ENCODE results near the gene ALDH1A2.
"Not testable (repeated sequence)": the region's sequence is repeated elsewhere in the genome, so short reads cannot be mapped to it uniquely, and the experiment has no call there.

The ALDH1A2 gene

GRCh38 chr15:58069008-58069407 is 3.5 kb upstream of the ALDH1A2 start:
- DNase-seq (ENCODE audit: low read depth in 2 of 3, low spot score in 2 of 3) = no peak

DNA sequence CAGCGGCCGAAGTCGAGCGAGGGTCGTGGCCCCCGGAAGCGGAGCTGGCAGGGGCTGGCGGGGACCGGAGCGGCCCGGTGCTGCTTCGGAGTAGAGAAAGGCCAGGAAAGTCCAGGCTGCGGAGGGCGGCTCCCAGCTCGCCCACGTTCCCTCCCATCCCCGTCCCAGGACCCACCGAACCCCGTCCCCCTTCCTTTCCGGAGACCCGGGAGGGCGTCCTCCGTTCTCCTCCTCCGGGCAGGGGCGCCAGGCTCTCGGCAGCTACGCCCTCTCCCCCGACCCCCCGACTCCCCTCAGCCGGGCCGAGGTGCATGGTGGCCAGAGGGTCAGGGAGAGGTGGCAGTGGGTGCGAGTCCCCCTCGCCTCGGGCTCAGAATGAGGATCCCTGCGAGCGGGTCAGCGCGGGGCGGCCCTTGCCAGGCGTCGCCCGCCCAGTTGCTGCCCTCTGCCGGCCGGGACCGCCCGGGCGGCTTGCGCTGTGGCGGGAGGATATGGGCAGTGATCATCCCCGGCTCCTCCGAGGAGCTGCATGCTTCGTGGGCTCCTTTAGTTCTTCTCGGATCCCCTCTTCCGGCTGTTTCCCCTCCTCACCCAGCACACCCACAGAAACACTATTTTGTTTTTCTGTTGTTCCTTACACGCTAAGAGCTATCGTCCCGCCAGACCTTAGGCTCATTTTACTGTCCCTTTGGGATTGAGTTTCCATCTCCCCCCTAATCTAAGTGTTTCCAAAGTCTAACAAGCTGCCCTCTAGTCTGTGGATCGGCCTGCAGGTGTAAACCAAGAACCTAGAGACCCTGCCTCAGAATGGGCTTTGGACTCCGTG is 744 bp upstream of the ALDH1A2 start:
- peak; percentile 31 to 38 (median 31) for DNase-seq (ENCODE audit: low read depth in 2 of 3, low spot score in 2 of 3)

DNA sequence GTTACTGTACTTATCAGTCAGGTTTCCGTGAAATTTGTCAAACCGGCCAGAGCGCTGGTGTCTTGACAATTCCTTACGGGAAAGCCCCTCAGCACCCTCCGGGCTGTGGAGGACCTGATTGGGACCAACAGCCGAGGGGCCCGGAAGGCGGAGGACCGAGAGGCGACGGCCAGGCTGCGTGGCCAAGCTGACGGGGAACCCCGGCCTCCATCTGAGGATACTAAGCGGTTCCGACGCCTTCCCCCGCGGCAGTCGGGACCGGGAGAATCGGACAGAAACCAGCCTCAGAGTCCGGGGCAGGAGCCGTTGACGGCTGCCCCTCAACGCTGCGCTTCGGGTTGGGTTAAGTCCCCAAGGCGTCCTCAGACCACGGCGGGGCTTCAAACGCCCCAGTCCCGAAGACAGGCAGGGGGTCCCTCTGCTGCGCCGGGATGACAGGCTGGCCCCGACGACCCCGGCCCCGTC is 499 bp downstream of the ALDH1A2 start:
- no peak for DNase-seq (ENCODE audit: low read depth in 2 of 3, low spot score in 2 of 3)

GRCh38 chr15:58064082-58064979 is 1.2 kb downstream of the ALDH1A2 start:
- DNase-seq (ENCODE audit: low read depth in 2 of 3, low spot score in 2 of 3) = no peak

GRCh38 chr15:58063614-58064013 is 1.9 kb downstream of the ALDH1A2 start:
- DNase-seq (ENCODE audit: low read depth in 2 of 3, low spot score in 2 of 3) = no peak

GRCh38 chr15:58062983-58063382 is 2.5 kb downstream of the ALDH1A2 start:
- DNase-seq (ENCODE audit: low read depth in 2 of 3, low spot score in 2 of 3) = no peak

GRCh38 chr15:58062175-58062574 is 3.3 kb downstream of the ALDH1A2 start:
- DNase-seq (ENCODE audit: low read depth in 2 of 3, low spot score in 2 of 3) = no peak

DNA sequence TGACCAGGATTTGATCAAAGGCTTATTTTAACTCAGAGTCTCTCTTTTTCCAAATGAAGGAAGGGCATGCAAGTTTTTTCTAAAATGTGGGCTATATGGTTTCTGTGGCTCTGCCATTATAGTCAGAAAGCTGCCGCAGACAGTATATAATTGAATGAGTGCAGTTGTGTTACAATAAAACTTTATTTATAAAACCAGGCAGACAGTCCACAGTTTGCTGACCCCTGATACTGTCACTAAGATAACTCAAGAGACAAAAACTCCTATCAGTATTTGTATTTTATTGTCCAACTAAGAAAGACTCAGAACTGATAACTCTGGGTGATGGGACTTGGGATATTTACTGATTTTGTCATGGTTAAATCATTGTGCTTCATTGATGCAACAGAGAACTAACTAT is 4.9 kb downstream of the ALDH1A2 start:
- DNase-seq (ENCODE audit: low read depth in 2 of 3, low spot score in 2 of 3) = no peak

DNA sequence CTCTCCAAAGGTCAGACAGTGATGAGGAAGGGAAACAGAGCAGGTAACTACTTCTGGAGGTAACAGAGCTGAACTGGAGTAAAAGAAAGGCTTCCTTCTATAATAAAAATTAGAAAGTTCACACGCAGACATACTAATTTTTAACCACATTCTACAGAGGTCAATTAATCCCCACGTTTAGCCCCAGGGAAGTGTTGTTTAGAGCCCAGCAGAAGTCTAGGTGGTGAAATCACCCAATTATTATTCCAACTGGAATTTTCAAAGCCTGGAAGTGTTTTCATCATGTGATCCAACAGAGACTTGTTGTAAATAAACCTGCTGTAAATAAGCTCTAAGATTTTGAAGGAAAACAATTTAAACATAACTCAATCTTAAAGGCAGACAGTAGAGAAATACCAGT is 6.8 kb downstream of the ALDH1A2 start:
- DNase-seq (ENCODE audit: low read depth in 2 of 3, low spot score in 2 of 3) = no peak

DNA sequence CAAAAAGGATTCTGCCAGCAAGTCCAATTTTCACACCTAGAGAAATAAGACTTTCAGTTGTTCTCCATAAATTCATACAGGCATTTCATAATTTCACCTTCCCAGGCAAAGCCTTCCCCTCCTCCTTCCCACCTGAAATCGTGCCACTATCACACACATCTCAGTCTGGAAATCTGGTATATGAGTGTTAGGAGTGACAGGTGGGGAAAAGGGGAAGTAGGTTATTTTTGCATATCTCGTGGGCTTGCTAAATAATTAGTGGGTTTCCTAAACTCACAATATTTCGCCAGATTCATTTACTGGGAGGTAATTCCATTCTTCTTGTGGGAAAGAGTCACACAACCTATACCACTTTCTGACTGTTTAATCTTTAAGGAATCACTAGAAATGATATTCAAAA is 7.4 kb downstream of the ALDH1A2 start:
- no peak for DNase-seq (ENCODE audit: low read depth in 2 of 3, low spot score in 2 of 3)

- no peak for DNase-seq (ENCODE audit: low read depth in 2 of 3, low spot score in 2 of 3)
These were observed 8.0 kb downstream of the ALDH1A2 start for GRCh38 chr15:58057559-58057958.

DNA sequence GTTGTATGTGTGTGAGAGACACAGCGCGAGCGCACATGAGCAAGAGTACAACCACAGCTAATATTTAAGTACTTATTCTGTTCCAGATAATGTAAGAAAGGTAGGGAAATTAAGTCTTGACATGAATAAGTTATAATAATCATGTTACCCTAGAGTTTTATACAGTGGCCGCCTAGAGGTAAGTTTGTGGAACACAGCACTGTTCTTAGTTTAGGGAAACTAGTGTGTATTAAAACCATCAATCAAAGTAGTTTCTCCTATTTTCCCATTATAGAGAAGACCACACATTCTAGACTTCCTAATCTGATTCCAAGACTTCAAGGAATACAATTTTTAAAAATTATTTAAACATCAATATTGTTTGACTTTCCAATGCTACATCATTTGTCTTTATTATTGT is 9.5 kb downstream of the ALDH1A2 start:
- no peak for DNase-seq (ENCODE audit: low read depth in 2 of 3, low spot score in 2 of 3)

- DNase-seq (ENCODE audit: low read depth in 2 of 3, low spot score in 2 of 3) = no peak
These were observed 12.0 kb downstream of the ALDH1A2 start for GRCh38 chr15:58053315-58054153.

- no peak for DNase-seq (ENCODE audit: low read depth in 2 of 3, low spot score in 2 of 3)
These were observed 13.2 kb downstream of the ALDH1A2 start for GRCh38 chr15:58052334-58052733.

DNA sequence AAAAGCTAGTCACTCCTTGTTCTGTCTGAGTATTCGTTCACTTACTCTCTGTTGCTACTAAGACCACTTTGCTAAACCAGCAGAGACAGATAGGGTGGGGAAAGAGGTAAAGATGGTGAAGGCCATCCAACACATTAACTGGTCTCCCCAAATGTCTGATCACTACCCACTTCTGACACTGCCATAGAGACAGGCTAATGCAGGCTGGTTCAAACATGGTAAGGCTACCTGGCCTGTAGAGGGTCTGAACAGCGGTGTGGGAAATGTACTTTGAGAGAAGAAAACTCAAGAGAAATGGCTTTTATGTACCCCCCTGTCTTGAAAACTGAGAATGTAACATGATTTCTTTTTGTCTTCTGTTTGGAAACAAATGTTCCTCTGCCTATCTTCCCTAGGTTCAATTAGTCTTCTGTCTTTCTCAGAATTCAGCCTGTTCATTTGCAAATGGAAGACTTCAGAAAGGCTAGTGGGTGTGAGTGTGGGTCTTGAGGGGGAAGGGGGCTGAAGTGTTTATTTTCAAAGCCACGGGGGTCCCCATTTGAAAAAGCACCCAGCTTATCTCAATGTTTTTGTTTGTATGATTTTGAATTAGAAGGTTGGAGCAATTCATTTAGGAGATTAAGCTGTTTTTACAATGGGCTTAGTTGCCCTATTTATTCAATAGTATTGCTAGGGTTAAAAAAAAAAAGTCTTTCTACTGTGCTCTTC is 15.8 kb downstream of the ALDH1A2 start:
- DNase-seq (ENCODE audit: low read depth in 2 of 3, low spot score in 2 of 3) = no peak

- no peak for DNase-seq (ENCODE audit: low read depth in 2 of 3, low spot score in 2 of 3)
These were observed 17.2 kb downstream of the ALDH1A2 start for GRCh38 chr15:58048261-58048660.

DNA sequence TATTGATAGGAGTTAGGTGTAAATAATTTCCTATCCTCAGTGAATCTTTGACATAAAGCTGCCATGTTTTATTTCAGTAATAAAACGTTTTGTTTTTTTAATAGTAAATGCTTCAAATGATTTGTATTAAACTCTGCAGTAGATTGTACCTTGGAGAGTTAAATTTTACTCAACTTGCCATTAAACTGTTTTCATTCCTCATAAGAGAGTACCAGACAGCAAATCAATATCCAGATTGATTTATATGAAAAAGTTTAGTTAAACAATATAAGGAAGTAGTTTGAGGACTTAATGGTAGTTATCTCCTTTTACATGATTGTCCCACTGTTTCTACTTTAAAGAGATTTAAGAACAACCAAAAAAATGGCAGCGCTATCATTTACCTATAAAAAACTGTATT is 18.4 kb downstream of the ALDH1A2 start:
- no peak for DNase-seq (ENCODE audit: low read depth in 2 of 3, low spot score in 2 of 3)

GRCh38 chr15:58046467-58046866 is 19.0 kb downstream of the ALDH1A2 start:
- DNase-seq (ENCODE audit: low read depth in 2 of 3, low spot score in 2 of 3) = no peak

GRCh38 chr15:58045376-58045775 is 20.1 kb downstream of the ALDH1A2 start:
- DNase-seq (ENCODE audit: low read depth in 2 of 3, low spot score in 2 of 3) = not testable (repeated sequence)

DNA sequence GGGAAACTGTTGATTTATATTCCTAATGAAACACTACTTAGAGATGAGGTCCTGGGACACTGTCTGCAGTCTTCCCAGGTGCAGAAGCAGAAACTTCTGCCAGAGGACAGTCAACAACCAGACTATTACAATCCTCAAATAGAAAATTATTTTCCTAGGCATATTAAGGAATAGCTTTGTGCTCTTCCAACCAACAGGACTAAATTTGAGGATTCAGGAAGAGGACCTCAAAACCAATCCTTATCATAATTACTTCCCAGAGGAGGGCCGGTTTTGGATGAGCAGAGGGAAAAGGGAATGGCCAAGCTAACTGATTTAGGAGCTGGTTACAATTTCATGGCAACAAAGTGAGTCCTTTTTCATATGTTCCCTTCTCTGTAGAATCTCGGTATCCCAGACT is 21.0 kb downstream of the ALDH1A2 start:
- DNase-seq (ENCODE audit: low read depth in 2 of 3, low spot score in 2 of 3) = no peak

Measured in activated CD8-positive, alpha-beta memory T cell treated with anti-CD3 and anti-CD28 coated beads for 48 hours (primary cell).